Stimulated activated CD8-positive, alpha-beta memory T cell treated with anti-CD3 and anti-CD28 coated beads, Interleukin-4, amount 100 ng/mL, for 48 hours (primary cell): Measurements from ENCODE around the gene ZFAND2B.

Experiments used
- DNase-seq: peaks from one replicate; pipeline ENCODE4 v3.0.0-alpha.2; 2020

ZFAND2B gene, protein sequence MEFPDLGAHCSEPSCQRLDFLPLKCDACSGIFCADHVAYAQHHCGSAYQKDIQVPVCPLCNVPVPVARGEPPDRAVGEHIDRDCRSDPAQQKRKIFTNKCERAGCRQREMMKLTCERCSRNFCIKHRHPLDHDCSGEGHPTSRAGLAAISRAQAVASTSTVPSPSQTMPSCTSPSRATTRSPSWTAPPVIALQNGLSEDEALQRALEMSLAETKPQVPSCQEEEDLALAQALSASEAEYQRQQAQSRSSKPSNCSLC

DNA sequence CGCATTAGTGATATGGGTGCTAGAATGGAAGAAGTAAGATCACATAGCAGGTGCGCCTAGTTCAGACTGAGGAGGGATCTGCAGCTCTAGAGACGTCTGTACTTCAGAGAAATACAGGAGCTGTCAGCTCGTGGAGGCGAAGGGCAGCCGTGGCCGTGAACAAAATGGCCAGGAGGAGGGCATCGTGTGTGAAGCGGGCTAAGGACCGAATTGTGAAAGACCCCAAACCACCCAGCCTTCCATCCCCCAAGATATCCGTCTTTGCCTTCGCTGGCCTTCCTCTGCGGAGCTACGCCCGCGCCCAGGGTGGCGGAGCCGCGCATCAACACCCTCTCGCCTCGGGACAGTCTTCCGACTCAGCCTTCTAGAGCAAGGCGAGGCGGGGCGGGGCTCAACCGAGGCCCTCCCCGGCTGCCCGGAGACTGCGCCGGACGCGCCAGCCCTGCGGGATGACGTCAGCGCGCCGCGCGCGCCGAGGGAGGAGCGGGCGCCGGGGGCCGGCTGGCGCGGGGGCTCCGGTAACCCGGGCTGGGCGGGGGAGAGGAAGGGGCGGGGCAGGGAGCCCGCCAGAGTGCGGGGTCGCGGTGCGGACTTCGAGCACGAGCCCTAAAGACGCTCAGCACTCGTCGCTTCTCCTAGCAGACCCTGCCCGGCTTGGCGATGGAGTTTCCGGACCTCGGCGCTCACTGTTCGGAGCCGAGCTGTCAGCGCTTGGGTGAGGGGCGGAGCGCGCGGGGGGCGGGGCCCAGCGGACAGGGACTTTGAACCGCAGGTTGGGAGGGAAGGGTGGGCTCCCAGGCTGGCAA is at the start of gene ZFAND2B:
Gene ZFAND2B, plus strand, starts transcription at position 455 of the 806 bp plus-strand sequence. Its CDS starts 206 bp downstream, at position 661.
- DNase-seq: peak; percentile 95

- no peak for DNase-seq
Observed at GRCh38 chr2:219157396-219157795, 49.2 kb upstream of the ZFAND2B start.

- no peak for DNase-seq
Observed at GRCh38 chr2:219158025-219158424, 48.6 kb upstream of the ZFAND2B start.

- no peak for DNase-seq
Observed at GRCh38 chr2:219158586-219158985, 48.0 kb upstream of the ZFAND2B start.

DNA sequence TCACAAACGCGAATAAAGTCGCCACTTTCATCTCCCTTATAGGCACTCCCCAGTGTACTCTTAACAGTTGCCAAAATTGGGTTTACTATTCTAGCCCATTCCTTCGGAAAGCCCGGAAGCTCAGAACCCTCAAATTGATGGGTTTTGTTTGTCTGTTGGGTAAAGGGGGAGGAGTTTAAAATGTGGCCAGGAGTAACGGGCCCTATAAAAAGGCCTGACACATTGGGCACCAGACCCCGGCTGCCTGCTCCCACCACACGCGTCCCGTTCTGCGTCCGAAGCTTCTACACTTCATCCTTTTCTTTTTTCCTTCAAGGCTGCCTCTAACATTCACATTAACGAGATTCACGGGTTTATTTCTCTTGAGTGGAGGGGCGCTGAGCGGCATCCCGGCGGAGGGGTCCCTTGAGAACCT is 46.8 kb upstream of the ZFAND2B start:
- DNase-seq: no peak

DNA sequence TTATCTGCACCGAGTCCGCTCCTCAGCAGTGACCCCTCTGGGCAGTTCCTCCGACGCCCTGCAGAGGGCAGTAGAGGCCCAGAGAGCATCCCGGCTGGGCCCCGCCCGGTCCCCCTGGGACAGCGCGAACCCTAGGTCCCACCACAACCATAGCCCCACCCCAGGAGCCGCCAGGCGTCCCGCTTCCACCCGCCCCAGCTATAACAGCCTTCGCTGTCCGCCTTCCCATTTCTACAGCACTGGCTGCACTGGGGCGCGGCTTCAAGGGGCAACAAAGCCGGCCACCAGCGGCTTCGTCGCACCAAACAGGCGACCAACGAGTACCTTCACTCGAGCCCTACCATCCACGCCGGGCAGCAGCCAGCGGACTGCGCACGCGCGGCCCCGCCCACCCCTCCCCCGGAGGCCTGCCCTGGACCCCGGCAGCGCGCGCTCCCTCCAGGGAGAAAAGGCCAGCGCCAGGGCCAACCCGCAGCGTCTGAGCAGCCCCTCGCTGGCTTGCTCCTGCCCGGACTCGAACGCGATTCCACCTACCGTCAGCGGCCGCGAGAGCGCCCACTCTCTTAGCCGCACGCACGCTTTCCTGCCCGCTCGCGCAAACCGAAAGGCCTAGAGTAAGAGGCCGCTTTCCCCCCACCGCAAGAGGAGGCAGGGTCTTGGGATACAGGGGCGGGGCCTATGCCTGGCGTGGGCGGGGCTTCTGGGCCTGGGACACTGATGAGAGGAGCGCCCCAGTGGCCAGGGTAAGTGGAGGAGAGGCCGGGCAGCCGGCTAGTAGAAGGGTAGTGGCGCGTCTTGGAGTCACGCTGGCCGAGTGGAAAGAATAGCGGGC is 46.2 kb upstream of the ZFAND2B start, which contains the start of gene NHEJ1:
Gene NHEJ1, minus strand, starts transcription at position 630 of the 832 bp plus-strand sequence. CDS start 2,453 bp downstream, outside the sequence.
- peak; percentile 99 for DNase-seq

DNA sequence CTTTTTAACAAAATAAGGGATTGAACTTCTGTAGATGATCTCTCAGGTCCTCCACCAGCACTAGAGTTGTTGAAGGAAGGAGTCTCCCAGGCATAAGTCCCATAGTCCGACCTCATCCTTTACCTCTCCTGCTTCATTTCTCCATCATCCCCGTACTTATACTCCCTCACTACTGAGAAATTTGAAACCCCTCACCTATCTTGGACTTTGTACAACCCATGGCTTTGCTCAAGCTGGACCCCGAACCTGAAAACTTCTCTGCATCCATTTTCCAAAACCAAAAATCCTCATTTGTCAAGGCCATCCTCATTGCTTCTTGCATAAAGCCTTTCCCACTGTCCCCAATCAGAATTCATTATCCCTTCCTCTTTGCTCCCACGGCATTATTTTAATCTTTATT is 45.5 kb upstream of the ZFAND2B start:
- DNase-seq: no peak

DNA sequence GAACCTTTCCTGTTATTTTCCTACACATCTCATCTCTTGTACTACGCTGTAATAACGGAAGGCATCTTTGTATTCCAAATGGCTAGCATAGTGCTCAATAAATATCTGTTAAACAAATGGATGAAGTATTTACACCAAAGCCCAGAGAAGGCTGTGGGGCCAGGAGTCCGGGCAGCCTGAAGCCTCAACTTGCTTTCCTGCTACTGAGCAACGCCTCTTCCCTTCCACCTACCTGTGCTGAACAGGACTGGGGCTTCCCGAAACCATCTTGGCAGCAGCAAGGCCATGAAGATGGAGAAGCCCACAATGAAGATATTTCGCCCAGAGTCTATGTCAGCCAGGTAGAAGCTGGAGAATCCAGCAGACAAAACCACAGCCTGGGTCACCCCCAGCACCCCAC is 43.4 kb upstream of the ZFAND2B start:
- no peak for DNase-seq

DNA sequence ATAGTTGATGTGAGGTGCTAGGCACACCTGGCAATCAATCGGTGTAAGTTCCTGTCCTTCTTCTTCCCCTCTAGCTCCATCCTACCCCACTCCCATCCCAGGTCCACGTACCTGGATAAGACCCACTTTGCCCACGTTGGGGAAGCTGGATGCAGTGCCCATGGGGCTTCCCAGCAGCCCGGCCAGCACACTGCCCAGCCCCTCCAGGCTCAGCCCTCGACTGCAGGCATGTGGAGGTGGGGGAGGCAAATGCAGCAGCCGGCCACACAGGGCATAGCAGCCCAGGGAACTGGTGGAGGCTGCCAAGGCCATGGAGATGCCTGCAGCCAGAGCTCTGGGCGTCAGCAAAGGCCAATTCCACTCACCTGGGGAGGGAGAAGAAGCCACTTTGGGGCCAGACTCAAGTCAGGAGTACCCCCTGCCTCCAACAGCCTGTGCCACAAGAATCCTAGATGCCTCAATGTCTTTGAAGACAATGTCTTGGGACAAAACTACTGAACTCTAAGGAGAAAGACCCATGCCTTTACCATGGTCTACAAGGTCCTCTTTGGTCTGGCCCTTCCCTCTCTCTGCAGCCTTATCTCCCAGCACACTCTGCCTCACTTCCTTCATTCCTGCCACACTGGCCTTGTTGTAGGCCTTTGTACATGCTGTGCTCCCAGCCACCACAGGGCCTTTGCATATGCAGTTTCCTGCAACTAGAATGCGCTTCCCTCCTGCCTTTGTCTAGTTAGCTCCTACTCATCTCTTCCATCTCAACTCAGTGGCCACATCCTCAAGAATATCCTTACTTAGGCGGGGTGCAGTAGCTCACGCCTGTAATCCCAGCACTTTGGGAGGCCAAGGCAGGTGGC is 41.3 kb upstream of the ZFAND2B start:
- DNase-seq: no peak

GRCh38 chr2:219167997-219168396 is 38.6 kb upstream of the ZFAND2B start:
- DNase-seq: no peak

GRCh38 chr2:219168526-219168925 is 38.1 kb upstream of the ZFAND2B start:
- no peak for DNase-seq

DNA sequence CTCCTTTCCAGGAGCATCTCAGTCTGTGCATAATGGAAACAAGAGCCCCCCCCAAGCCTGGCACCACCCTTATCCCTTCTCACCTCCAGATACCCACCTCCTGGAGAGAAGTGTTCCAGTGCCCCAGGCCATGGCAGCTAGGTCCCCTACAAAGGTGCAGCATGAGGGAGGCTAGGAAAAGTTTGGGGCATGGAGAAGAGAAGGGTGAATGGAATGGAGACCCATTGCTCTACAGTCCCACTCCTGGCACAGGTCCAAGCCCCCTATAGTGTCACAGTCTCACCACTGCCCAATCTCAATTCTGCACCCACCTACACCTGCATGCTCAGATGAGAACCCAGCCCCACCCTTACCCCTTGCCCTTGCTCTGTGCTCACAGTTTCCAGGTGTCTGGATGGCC is 37.6 kb upstream of the ZFAND2B start:
- DNase-seq: no peak

GRCh38 chr2:219169930-219170654 is 36.5 kb upstream of the ZFAND2B start, which contains the start of gene SLC23A3:
Gene SLC23A3, minus strand, starts transcription at chr2:219170029. Its CDS starts 45 bp downstream, at chr2:219169984.
- DNase-seq: no peak

DNA sequence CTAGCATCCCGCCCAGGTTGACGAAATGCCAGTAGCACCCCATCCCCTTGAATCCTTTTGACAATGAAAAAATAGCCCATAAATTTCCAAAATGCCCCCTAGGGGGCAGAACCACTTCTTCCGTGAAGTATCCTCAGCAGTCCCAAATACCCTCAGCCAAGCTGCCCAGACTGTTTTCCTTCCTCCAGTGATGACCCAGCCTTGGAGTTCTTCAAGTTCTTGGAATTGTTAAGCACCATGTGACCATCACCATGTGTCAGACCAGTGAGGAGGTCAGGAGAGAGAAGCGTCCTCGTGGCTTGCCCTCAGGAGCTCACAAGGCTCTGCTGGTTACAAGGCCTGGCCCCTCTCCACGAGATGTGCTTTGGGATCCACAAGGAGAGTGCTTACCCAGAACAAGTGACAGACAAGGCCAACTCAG is 35.3 kb upstream of the ZFAND2B start:
- DNase-seq: no peak

DNA sequence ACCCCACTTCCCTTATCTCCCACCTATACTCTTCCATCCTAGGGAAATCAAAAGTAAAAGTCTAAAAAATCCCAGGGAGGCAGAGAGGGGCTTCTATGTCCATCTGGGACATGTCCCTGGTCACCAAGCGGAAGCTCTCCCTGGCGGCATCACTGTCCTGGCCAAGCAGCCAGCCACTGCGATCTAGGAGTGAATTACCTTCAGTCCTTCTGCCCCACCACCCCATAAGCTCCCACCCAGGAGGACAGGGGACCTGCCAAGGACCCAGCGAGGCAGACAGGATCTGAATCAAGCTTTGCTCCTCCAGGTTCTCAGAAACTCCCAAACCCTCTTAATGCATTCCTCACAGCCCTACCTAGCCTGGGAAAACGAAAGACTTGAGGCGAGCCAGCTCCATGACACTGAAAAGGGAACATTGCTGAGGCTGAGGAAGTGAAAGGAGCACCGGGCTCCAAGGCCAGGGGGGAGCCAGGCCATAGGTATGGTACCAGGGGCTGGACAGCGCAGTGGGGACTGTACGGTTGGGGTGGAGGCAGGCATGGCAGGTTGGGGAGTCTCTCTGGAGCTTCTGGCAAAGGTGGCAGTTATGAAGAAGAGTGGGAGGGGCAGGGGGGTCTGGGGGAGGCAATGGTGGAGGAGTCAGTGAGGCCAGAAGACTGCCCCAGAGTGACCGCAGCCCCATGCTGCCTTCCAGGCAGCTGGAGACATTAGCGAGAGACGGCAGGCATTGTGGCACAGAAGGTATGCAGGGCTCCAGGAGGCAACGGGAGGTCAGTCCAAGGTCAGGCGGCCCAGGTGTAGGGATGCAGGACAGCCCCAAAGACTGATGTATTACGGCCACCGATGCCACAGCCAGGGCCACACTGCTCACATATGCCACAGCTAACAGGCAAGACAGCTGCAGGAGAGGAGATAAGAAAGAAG is 34.1 kb upstream of the ZFAND2B start:
- no peak for DNase-seq

DNA sequence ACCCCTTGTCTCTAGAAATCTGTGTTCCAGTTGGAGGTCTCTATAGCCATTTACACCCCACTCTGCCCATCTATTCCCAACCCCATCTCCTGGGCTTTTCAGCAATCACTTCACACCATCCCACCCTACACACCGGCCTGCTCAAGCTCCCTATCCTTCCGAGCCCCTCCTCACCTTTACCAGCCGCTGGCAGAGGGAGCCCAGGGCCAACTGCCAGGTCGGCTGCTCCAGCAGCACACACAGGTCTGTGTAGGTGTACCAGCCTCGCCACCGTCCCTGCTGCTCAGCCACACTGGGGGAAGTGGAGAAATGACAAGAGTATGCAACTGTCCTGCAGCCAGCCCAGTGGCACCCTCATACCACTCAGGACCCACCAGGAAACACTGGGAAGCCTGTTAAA is 33.4 kb upstream of the ZFAND2B start:
- DNase-seq: no peak

- DNase-seq: no peak
Observed at GRCh38 chr2:219174146-219174545, 32.4 kb upstream of the ZFAND2B start.

DNA sequence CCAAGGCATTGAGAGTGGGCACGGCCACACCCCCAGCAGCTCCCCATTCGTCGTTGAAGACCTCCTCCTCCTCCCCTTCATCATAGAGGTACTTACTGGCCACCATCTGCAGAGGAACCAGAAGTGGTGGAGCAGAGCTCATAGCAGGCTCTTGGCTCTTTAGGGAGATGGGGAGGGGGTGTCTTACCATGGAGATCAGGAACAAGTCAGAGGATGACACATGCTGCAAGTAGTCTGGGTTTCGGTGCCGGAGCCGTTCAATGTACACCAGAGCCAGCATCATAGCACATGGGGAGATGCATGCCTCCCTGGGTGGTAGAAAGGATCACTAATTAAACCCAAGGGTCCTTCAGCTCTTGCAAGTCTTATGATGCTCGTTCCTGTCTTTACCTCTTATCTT is 31.8 kb upstream of the ZFAND2B start:
- DNase-seq: no peak

- DNase-seq: no peak
Observed at GRCh38 chr2:219175486-219175885, 31.1 kb upstream of the ZFAND2B start.
